K562 (cell line): ENCODE results near the gene DHCR7. TPM values are rescaled to one million over a fixed set of nuclear protein-coding genes. Genes with fewer than 3 reads are reported as not detected.

Experiments used
- ATAC-seq: fragments of 200-7000 bp; cut with Tn5 transposase; 3 replicates; pipeline ENCODE4 v1.9.1; 2020; ENCODE audit warnings: moderate library complexity
- BruUV-seq: library from RNA; stranded (reverse); fragments of 400-500 nt; replicated peaks from 2 replicates; lab custom pipeline; 2021; lab: Mats Ljungman, UMichigan
- CTCF ChIA-PET: fragments of 300-600 bp; formaldehyde crosslinking; extraction: SDS; loops from one replicate; lab custom pipeline; 2021; ENCODE audit warnings: low intra/inter-chr PET ratio; lab: Yijun Ruan, JAX
- POLR2A ChIA-PET: fragments of 300-600, 350-650 bp; sonication (Branson Sonifier 250); formaldehyde crosslinking; extraction: SDS; loops from one replicate; lab custom pipeline; 2021; ENCODE audit warnings: antibody characterized with exemption, inconsistent platforms; lab: Yijun Ruan, JAX
- DNase-seq, 4 experiments: peaks; one replicate each; pipeline versions ENCODE4 v3.0.0 to v3.0.0-alpha.2; 2011 to 2018; ENCODE audit warnings: low spot score in 3 of 4, mixed read lengths in 3 of 4; ENCODE audit errors: extremely low read depth in 1 of 4
- FAIRE-seq: peaks from 2 replicates; lab custom pipeline; 2011; peaks lifted over from hg19 to GRCh38; lab: Jason Lieb, UNC
- H2AFZ ChIP-seq: 2 replicates; pipeline ENCODE4 v1.6.0; 2011; ENCODE audit warnings: low read depth, low read length, control low read depth, inconsistent platforms
- H3K27ac ChIP-seq: fragments of 200-600 bp; 3 replicates; pipeline ENCODE4 v1.8.0; 2011; ENCODE audit warnings: low read depth, mild to moderate bottlenecking, control low read depth, inconsistent platforms, low read length, moderate library complexity, mixed read lengths; ENCODE audit errors: extremely low read depth
- H3K27me3 ChIP-seq, 2 experiments: fragments of 300-600 bp in 1 of 2; 2 replicates in 1 of 2; 3 replicates in 1 of 2; pipeline versions ENCODE4 v1.6.0 to v1.8.0; 2011; ENCODE audit warnings: inconsistent platforms in 2 of 2, low read length in 2 of 2, mild to moderate bottlenecking in 1 of 2, mixed read lengths in 1 of 2, moderate library complexity in 1 of 2; ENCODE audit not compliant: control insufficient read depth in 2 of 2, insufficient read depth in 2 of 2
- H3K36me3 ChIP-seq: fragments of 300-600 bp; 3 replicates; pipeline ENCODE4 v1.8.0; 2011; ENCODE audit warnings: mild to moderate bottlenecking, low read length, inconsistent platforms; ENCODE audit not compliant: control insufficient read depth, insufficient read depth
- H3K4me1 ChIP-seq, 2 experiments: fragments of 200-600 bp in 1 of 2; replicated peaks in 1 of 2; 2 replicates in 1 of 2; 3 replicates in 1 of 2; pipeline versions ENCODE4 v1.5.1 to v1.8.0; 2011; ENCODE audit warnings: inconsistent platforms in 2 of 2, low read length in 2 of 2, mild to moderate bottlenecking in 1 of 2, mixed read lengths in 1 of 2, moderate library complexity in 1 of 2; ENCODE audit not compliant: control insufficient read depth in 2 of 2, insufficient read depth in 2 of 2
- H3K4me2 ChIP-seq: 2 replicates; pipeline ENCODE4 v1.6.1; 2011; ENCODE audit warnings: low read length, control low read depth, inconsistent platforms, mixed read lengths; ENCODE audit not compliant: insufficient read depth
- H3K4me3 ChIP-seq: fragments of 200-600 bp; sonication (generic), shearing (Covaris generic); 2 replicates; pipeline ENCODE4 v1.5.1; 2016; ENCODE audit warnings: control low read depth, inconsistent platforms
- H3K79me2 ChIP-seq: fragments of 200-600 bp; 3 replicates; pipeline ENCODE4 v1.8.0; 2011; ENCODE audit warnings: low read length, inconsistent platforms; ENCODE audit not compliant: control insufficient read depth, insufficient read depth
- H3K9ac ChIP-seq, 2 experiments: 2 replicates each; pipeline versions ENCODE4 v1.6.0 to v1.6.1; 2011; ENCODE audit warnings: low read depth in 2 of 2, low read length in 2 of 2, control low read depth in 1 of 2, inconsistent platforms in 1 of 2, mild to moderate bottlenecking in 1 of 2, mixed read lengths in 1 of 2; ENCODE audit not compliant: insufficient read depth in 1 of 2
- H3K9me1 ChIP-seq: one replicate; pipeline ENCODE4 v1.6.0; 2011; ENCODE audit warnings: inconsistent platforms, mild to moderate bottlenecking, low read length, moderate library complexity; ENCODE audit not compliant: control insufficient read depth, insufficient read depth
- H3K9me3 ChIP-seq: replicated peaks from 2 replicates; pipeline ENCODE4 v1.5.1; 2011; ENCODE audit warnings: low read depth, low read length, inconsistent platforms; ENCODE audit not compliant: control insufficient read depth, insufficient read depth
- H4K20me1 ChIP-seq: replicated peaks from 2 replicates; pipeline ENCODE4 v1.6.1; 2011; ENCODE audit warnings: low read length, inconsistent platforms, mixed read lengths; ENCODE audit not compliant: control insufficient read depth, insufficient read depth
- AFF4 ChIP-seq: sonication (generic); formaldehyde crosslinking; IDR thresholded peaks from 2 replicates; pipeline ENCODE4 v1.8.0; 2023; ENCODE audit warnings: mild to moderate bottlenecking, missing genetic modification reagents
- BCLAF1 ChIP-seq, 2 experiments: fragments of 450-650 bp in 1 of 2; IDR thresholded peaks; 2 replicates each; pipeline ENCODE4 v1.6.1; 2011 to 2017; ENCODE audit warnings: low read depth in 2 of 2, antibody characterized with exemption in 1 of 2, borderline replicate concordance in 1 of 2, low read length in 1 of 2, mild to moderate bottlenecking in 1 of 2, mixed read lengths in 1 of 2; ENCODE audit not compliant: control insufficient read depth in 1 of 2
- FOXK1 ChIP-seq: sonication (generic); formaldehyde crosslinking; IDR thresholded peaks from 2 replicates; pipeline ENCODE4 v1.8.0; 2022; ENCODE audit warnings: missing genetic modification reagents, mild to moderate bottlenecking, borderline replicate concordance
- GABPB1 ChIP-seq: sonication (generic); formaldehyde crosslinking; IDR thresholded peaks from 2 replicates; pipeline ENCODE4 v1.8.0; 2022; ENCODE audit warnings: mild to moderate bottlenecking, missing genetic modification reagents
- HNRNPLL ChIP-seq: fragments of 200-400 bp; formaldehyde crosslinking; IDR thresholded peaks from 2 replicates; pipeline ENCODE4 v1.6.1; 2017; ENCODE audit warnings: low read length, low read depth, mild to moderate bottlenecking; ENCODE audit not compliant: poor library complexity, severe bottlenecking
- NFIC ChIP-seq: fragments of 450-650 bp; IDR thresholded peaks from 2 replicates; pipeline ENCODE4 v1.6.1; 2017; ENCODE audit warnings: mild to moderate bottlenecking, inconsistent platforms
- SAFB2 ChIP-seq: fragments of 200-400 bp; formaldehyde crosslinking; IDR thresholded peaks from 2 replicates; pipeline ENCODE4 v1.6.1; 2018; ENCODE audit warnings: borderline replicate concordance, low read length, low read depth, moderate library complexity; ENCODE audit not compliant: severe bottlenecking
- ZNF668 ChIP-seq: fragments of 250-450 bp; sonication (Bioruptor Pico); IDR thresholded peaks from 2 replicates; pipeline ENCODE4 v1.8.0; 2022; ENCODE audit warnings: mild to moderate bottlenecking, inconsistent platforms
- WGBS: fragments of 100-300 bp; shearing (Covaris generic); methylation state at CpG from one replicate; pipeline ENCODE4 v1.1.6; 2016; ENCODE audit warnings: low coverage, mixed read lengths; ENCODE audit not compliant: insufficient coverage; ENCODE audit errors: missing lambda C conversion rate; 5-methylcytosine and 5-hydroxymethylcytosine counted together
- in situ Hi-C: fragments of 300-500 bp; cut with MboI; formaldehyde crosslinking; loops from 4 replicates; pipeline ENCODE4 v1.15.0; 2018; ENCODE audit warnings: inconsistent platforms, mixed read lengths
- intact Hi-C: fragments of 100-400 bp; cut with micrococcal nuclease; formaldehyde crosslinking; loops from 2 replicates; pipeline ENCODE4 v1.14.2; 2022
- polyA plus RNA-seq, 8 experiments: library from polyadenylated mRNA; depleted of rRNA in 4 of 8; stranded (reverse) in 5 of 8; unstranded in 3 of 8; fragments of >200 nt; fragmentation: Nextera tagmentation in 2 of 8; fragmentation: Illumina TruSeq in 1 of 8; extraction: Ambion mirVana in 2 of 8; extraction: Trizol in 1 of 8; gene quantifications; 2 replicates each; pipeline versions ENCODE4 v1.2.1 to v1.2.3, GENCODE V29; 2011 to 2014; ENCODE audit warnings: inconsistent platforms in 1 of 8, missing spikeins in 1 of 8
- total RNA-seq, 7 experiments: library from RNA; depleted of rRNA in 6 of 7; stranded (reverse); fragments of >200 nt in 6 of 7; fragmentation: Illumina TruSeq in 2 of 7; extraction: Trizol in 2 of 7; gene quantifications; 2 replicates each; pipeline versions ENCODE4 v1.2.1 to v1.2.3, GENCODE V29; 2011 to 2021; ENCODE audit warnings: low replicate concordance in 1 of 7
- TF ChIP-seq, protein P1 (sequence below): fragments of 250-450 bp; sonication (Bioruptor Pico); IDR thresholded peaks from 2 replicates; pipeline ENCODE4 v1.8.0; 2021; ENCODE audit warnings: moderate library complexity, mild to moderate bottlenecking, inconsistent platforms

DHCR7 gene
- total and polyA plus RNA-seq, 9 of the 15 experiments (the other 6 are each of a cell fraction or from before 2014, with no cell fraction given): 8.4 to 192 (median 82.4) TPM

DNA sequence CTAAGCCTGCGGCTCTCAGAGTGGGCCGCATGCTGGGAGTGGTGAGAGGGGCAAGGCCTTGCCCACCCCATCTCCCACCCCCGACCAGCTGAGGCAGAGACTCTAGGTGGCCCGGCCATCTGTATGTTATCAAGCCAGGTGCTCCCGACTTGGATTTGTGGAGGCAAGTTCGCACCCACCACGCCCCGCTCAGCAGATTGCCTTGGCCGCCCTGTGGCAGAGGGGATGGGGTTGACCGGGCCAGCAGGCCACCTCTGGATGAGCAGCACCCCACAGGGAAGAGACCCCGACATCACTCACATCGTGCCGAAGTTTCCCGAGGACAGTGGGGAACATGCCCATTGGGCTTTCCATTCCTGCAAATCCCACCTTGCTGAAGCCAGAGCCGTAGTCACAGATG, 40.8 kb downstream of the DHCR7 start (continued):
- TF ChIP-seq, protein P1, sequence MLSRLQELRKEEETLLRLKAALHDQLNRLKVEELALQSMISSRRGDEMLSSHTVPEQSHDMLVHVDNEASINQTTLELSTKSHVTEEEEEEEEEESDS (CRISPR knock-in tag): no peak
- TF ChIP-seq SAFB2 (no peak), FOXK1 (CRISPR knock-in tag) (no peak), GABPB1 (no peak), ZNF668 (no peak), HNRNPLL (no peak), AFF4 (no peak)
- TF ChIP-seq, all 486 proteins: peak for 0

DNA sequence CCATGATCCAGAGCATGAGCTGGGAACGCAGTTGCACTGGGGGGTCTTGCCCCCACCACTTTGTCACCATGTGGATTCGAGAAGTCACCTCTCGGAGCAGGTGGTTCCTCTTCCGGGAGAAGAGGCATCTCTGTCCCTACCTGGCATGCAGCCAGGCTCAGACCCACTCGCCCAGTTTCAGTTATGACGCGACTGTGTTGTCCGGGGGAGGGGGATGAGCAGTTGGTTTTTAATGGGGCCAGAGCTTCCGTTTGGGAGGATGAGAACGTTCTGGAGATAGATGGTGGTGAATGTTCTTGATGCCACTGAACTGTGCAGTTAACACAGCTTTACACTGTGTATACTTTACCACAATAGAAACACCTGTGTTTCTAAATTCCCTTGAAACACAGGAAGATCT, 41.5 kb downstream of the DHCR7 start:
- CTCF ChIA-PET: no interaction called here
- no peaks in the 10 kb centered on the region for H3K4me1 ChIP-seq

More for the DNA sequence above, 41.5 kb downstream of the DHCR7 start:
- no peak overlapping the region for H3K27ac ChIP-seq
- no peaks in the 10 kb centered on the region for H3K9me1 ChIP-seq
- in situ Hi-C loops (no loop called here), intact Hi-C loops (no loop called here)
- H2AFZ ChIP-seq: no peak overlapping the region
- 3% methylated on average over 10 of the region's 10 CpGs for WGBS
- no peak overlapping the region for H3K9ac ChIP-seq
- POLR2A ChIA-PET: interaction anchor here (1.1 kb wide), 1 partner anchor 69 kb away, joined by 4 read pairs; no protein-coding TSS in a partner anchor
- no peak overlapping the region for H3K4me3 ChIP-seq
- peaks cover 15 to 50% of the 10 kb centered on the region in 2 experiments for H3K27me3 ChIP-seq
- FAIRE-seq (no peak), DNase-seq (no peak), ATAC-seq (no peak)
- H3K9me3 ChIP-seq: no peaks in the 10 kb centered on the region
- no peaks in the 10 kb centered on the region for H3K79me2 ChIP-seq
- no peaks in the 10 kb centered on the region; the same call in 1 of the 2 replicates for H4K20me1 ChIP-seq
- no peak overlapping the region for H3K4me2 ChIP-seq
- no TSS peak for BruUV-seq
- no peak for TF ChIP-seq BCLAF1 (IDR thresholded peaks at IDR 0.05; ENCODE audit: borderline replicate concordance in 1 of 2, control insufficient read depth in 1 of 2, low read depth in 2 of 2, low read length in 1 of 2)
- peak; percentile 64 for TF ChIP-seq NFIC
- no peaks in the 10 kb centered on the region for H3K36me3 ChIP-seq
